Measurements from ENCODE around the gene HSPB7.

HSPB7 gene

GRCh38 chr1:15973772-15974171, 44.1 kb downstream of the HSPB7 start:
- DNase-seq: no peak

GRCh38 chr1:15972409-15972808, 45.4 kb downstream of the HSPB7 start:
- no peak for DNase-seq

- no peak for DNase-seq
Measured at GRCh38 chr1:15970911-15971310, 46.9 kb downstream of the HSPB7 start.

- no peak for DNase-seq
Measured at GRCh38 chr1:15969321-15969880, 48.4 kb downstream of the HSPB7 start.

GRCh38 chr1:15968172-15968571, 49.7 kb downstream of the HSPB7 start:
- no peak for DNase-seq

GRCh38 chr1:15966956-15967344, 50.9 kb downstream of the HSPB7 start:
- DNase-seq: no peak

GRCh38 chr1:15966081-15966955, 51.5 kb downstream of the HSPB7 start:
- DNase-seq: peak; percentile 92

- no peak for DNase-seq
Measured at GRCh38 chr1:15965228-15965767, 52.5 kb downstream of the HSPB7 start.
